AG04450 (cell line): Measurements from ENCODE around the gene B9D2. TPM values are rescaled to one million over a fixed set of nuclear protein-coding genes. Genes with fewer than 3 reads are reported as not detected.
A peak's percentile ranks its signal among the peaks of the same experiment; 100 is the strongest.

Experiments used
- CTCF ChIA-PET: fragments of 300-600, 350-600 bp; formaldehyde crosslinking; extraction: SDS; loops from one replicate; lab custom pipeline; 2022; ENCODE audit warnings: antibody characterized with exemption, inconsistent platforms; lab: Charles Lee
- POLR2A ChIA-PET: fragments of 350-600 bp; formaldehyde crosslinking; extraction: SDS; loops from one replicate; lab custom pipeline; 2021; ENCODE audit warnings: antibody characterized with exemption, inconsistent platforms; lab: Yijun Ruan, JAX
- DNase-seq: peaks from one replicate; pipeline ENCODE4 v3.0.0-alpha.2; 2011; ENCODE audit warnings: low read depth, low spot score
- H3K27ac ChIP-seq: one replicate; pipeline ENCODE4 v1.5.1; 2012; ENCODE audit warnings: low read depth, low read length, control low read depth
- H3K27me3 ChIP-seq: one replicate; pipeline ENCODE4 v1.6.0; 2012; ENCODE audit warnings: low read length; ENCODE audit not compliant: control insufficient read depth, insufficient read depth
- H3K4me3 ChIP-seq: 2 replicates; pipeline ENCODE4 v1.5.1; 2011; ENCODE audit warnings: mild to moderate bottlenecking, low read depth, low read length, control low read depth
- H3K9me3 ChIP-seq: 2 replicates; pipeline ENCODE4 v1.5.1; 2012; ENCODE audit warnings: low read length; ENCODE audit not compliant: control insufficient read depth, insufficient read depth
- polyA plus RNA-seq: library from polyadenylated mRNA; depleted of rRNA; stranded (reverse); fragments of >200 nt; gene quantifications from 2 replicates; pipeline ENCODE4 v1.2.3, GENCODE V29; 2011
- TF ChIP-seq, protein P1 (sequence below): IDR thresholded peaks from 2 replicates; pipeline ENCODE4 v1.5.1; 2011; ENCODE audit warnings: low read depth, low read length, control low read depth, inconsistent platforms

B9D2 gene
- polyA plus RNA-seq, 1 experiment = 3.9 TPM

DNA sequence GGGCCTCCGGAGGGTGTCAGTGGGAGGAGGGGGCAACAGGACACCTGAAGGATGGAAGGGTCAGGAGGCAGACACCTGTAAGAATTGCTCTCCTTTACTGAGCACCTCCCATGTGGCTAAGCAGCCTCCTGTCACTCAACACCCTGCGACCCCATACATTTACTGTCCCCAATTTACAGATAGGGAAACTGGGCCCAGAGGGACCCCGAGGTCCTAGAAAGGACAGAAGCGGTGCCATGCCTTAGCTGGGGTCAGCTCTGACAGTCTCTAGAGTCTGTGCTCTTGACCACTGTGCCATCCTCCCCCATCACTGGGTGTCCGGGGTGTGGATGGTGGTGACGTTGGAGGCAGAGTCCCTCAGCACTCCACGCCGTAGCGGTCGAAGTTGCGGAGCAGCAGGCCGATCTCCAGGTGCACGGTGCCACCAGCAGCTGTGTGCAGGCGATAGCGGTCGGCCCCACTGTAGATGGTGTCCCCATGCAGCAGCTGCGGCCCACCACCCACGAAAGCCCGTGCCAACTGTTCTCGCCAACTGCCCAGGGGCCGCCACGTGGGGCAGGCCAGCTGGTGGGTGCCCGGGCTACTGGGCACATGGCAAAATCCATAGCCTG lies 9.5 kb downstream of the B9D2 start:
- no peak for DNase-seq
- TF ChIP-seq, protein P1, sequence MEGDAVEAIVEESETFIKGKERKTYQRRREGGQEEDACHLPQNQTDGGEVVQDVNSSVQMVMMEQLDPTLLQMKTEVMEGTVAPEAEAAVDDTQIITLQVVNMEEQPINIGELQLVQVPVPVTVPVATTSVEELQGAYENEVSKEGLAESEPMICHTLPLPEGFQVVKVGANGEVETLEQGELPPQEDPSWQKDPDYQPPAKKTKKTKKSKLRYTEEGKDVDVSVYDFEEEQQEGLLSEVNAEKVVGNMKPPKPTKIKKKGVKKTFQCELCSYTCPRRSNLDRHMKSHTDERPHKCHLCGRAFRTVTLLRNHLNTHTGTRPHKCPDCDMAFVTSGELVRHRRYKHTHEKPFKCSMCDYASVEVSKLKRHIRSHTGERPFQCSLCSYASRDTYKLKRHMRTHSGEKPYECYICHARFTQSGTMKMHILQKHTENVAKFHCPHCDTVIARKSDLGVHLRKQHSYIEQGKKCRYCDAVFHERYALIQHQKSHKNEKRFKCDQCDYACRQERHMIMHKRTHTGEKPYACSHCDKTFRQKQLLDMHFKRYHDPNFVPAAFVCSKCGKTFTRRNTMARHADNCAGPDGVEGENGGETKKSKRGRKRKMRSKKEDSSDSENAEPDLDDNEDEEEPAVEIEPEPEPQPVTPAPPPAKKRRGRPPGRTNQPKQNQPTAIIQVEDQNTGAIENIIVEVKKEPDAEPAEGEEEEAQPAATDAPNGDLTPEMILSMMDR = no peak
- peak overlapping the region; percentile 91 for H3K4me3 ChIP-seq
- ChIA-PET POLR2A (no interaction called here), CTCF (interaction anchor here (0.5 to 2.2 kb wide), 7 partner anchors 9 to 85 kb away, joined by 3 to 13 read pairs (median 3); partner anchors contain the start of genes B9D2 and DMAC2)
- H3K9me3 ChIP-seq = no peaks in the 10 kb centered on the region; the same call in 1 of the 2 replicates
- H3K27ac ChIP-seq = peak overlapping the region; percentile 21
- no peaks in the 10 kb centered on the region for H3K27me3 ChIP-seq

DNA sequence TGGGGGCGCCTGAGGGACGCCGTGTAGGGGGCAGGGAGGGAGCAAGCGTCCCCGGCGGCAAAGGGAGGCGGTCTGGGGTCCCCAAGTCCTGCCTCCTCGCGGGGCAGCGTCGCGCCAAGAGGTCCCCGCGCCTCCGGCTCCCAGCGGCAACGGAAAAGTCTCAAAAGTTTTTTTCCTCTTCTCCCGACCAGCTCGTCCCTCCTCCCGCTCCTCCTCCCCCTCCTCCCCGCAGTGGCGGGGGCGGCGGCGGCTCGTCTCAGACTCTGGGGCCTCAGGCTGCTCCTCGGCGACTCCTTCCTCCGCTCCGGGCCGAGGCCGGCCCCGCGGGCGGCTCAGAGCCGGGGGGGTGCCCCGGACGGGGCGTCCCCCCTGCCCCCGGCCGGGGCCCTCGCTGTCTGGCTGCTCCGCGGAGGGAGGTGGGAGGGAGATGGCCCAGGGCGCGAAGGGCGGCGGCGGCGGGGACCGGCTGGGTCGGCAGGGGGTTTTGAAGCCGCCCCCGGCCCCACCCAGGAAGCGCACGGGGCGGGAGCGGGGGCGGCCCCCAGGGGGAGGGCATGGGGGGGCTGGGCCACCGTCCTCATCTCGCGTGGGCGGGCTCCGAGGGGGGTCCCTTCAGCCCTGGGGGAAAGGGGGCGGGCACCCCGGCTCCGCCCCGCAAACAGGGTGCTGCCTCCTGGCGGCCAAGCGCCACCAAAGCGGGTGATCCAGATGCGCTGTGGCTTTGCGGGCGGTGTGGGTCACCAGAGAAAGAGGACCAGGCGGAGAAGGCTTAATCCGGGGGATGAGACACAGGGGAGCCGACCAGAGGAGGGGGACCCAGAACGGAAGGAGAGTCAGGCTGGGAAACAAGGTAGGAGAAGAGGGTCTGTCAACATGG lies 10.2 kb downstream of the B9D2 start, which contains the start of gene TGFB1:
TGFB1 (minus strand) TSS at position 457 of the 877 bp plus-strand sequence. CDS start 878 bp downstream, outside the sequence.
- Histone ChIP-seq H3K27ac (peak within 1 kb of the TSS; percentile 21), H3K27me3 (no peaks in the 10 kb centered on the region), H3K9me3 (no peaks in the 10 kb centered on the region; the same call in 1 of the 2 replicates), H3K4me3 (peak within 1 kb of the TSS; percentile 91)
- TF ChIP-seq, protein P1 = peak; percentile 87
- DNase-seq = peak; percentile 76
- POLR2A ChIA-PET = interaction anchor here (0.6 to 3.0 kb wide), 6 partner anchors 10 to 45 kb away, joined by 3 to 43 read pairs (median 6); partner anchors contain the start of genes B9D2 and CCDC97
- CTCF ChIA-PET = interaction anchor here (0.6 to 2.8 kb wide), 7 partner anchors 10 to 656 kb away, joined by 3 to 16 read pairs (median 4); partner anchors contain the start of gene B9D2

DNA sequence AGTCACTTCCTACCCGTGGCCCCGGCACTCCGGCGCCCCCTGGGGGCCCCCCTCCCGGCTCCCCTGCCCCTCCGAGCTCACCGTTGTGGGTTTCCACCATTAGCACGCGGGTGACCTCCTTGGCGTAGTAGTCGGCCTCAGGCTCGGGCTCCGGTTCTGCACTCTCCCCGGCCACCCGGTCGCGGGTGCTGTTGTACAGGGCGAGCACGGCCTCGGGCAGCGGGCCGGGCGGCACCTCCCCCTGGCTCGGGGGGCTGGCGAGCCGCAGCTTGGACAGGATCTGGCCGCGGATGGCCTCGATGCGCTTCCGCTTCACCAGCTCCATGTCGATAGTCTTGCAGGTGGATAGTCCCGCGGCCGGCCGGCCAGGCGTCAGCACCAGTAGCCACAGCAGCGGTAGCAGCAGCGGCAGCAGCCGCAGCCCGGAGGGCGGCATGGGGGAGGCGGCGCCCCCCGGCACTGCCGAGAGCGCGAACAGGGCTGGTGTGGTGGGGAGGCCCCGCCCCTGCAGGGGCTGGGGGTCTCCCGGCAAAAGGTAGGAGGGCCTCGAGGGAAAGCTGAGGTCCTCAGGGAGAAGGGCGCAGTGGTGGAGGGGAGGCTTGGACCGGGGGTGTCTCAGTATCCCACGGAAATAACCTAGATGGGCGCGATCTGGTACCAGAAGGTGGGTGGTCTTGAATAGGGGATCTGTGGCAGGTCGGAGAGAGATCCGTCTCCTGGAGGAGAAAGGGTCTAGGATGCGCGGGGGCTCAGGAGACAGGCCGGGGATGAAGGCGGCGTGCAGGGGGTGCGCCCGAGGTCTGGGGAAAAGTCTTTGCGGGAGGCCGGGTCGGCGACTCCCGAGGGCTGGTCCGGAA lies 11.1 kb downstream of the B9D2 start:
- CTCF ChIA-PET = interaction anchor here (0.5 to 2.8 kb wide), 12 partner anchors 11 to 657 kb away, joined by 3 to 16 read pairs (median 4); partner anchors contain the start of gene B9D2
- DNase-seq = no peak
- H3K27ac ChIP-seq = peak overlapping the region; percentile 21

DNA sequence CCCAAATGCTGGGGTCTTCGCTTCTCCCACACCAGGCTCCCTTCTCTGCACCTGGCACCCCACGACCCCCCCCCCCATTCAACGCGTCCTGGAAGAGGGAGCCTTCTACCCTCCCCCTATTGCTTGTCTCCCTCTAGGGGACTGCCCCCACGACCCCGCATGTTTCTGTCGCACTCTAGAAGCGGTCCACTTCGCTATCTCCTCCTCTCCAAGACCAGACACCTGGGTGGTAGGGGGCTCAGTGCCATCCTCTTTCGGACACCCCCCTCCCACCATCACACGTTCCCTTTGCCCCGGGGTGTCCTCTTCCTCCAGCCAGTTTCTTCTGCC lies 11.7 kb downstream of the B9D2 start:
- H3K9me3 ChIP-seq = no peaks in the 10 kb centered on the region; the same call in 1 of the 2 replicates
- ChIA-PET POLR2A (interaction anchor here (0.6 to 3.0 kb wide), 7 partner anchors 11 to 54 kb away, joined by 3 to 43 read pairs (median 6); partner anchors contain the start of genes B9D2, CCDC97 and TMEM91), CTCF (interaction anchor here (0.7 to 2.8 kb wide), 9 partner anchors 10 to 133 kb away, joined by 3 to 16 read pairs (median 4); partner anchors contain the start of gene B9D2)
- TF ChIP-seq, protein P1 = no peak
- no peak for DNase-seq
- H3K27me3 ChIP-seq = no peaks in the 10 kb centered on the region
- H3K27ac ChIP-seq = no peak overlapping the region
- peak overlapping the region; percentile 91 for H3K4me3 ChIP-seq

More for the DNA sequence above, 11.1 kb downstream of the B9D2 start:
- Histone ChIP-seq H3K4me3 (peak overlapping the region; percentile 91), H3K27me3 (no peaks in the 10 kb centered on the region), H3K9me3 (no peaks in the 10 kb centered on the region; the same call in 1 of the 2 replicates)
- TF ChIP-seq, protein P1 = peak; percentile 65
- POLR2A ChIA-PET = interaction anchor here (0.6 to 3.0 kb wide), 7 partner anchors 10 to 55 kb away, joined by 3 to 43 read pairs (median 6); partner anchors contain the start of genes B9D2 and CCDC97
